ENCODE data around the gene CEP57.
"Not testable (repeated sequence)": the region's sequence is repeated elsewhere in the genome, so short reads cannot be mapped to it uniquely, and the experiment has no call there.

- TF ChIP-seq POLR2A, CTCF (IDR thresholded peaks at IDR 0.05): not testable (repeated sequence)
Measured at GRCh38 chr11:95870877-95871276, 80.6 kb downstream of the CEP57 start.
